B cell (primary cell): ENCODE results near the gene FAM131C.
"Not testable (repeated sequence)": the region's sequence is repeated elsewhere in the genome, so short reads cannot be mapped to it uniquely, and the experiment has no call there.

Source experiments
- CTCF ChIP-seq: fragments of 200-600 bp; IDR thresholded peaks from one replicate; pipeline ENCODE4 v1.8.0; 2022; ENCODE audit warnings: antibody characterized with exemption, mild to moderate bottlenecking
- EZH2 ChIP-seq: IDR thresholded peaks from 2 replicates; pipeline ENCODE4 v1.6.1; 2012; ENCODE audit warnings: borderline replicate concordance, low read depth, mild to moderate bottlenecking, moderate library complexity, low read length; ENCODE audit not compliant: insufficient read depth, poor library complexity, severe bottlenecking

GRCh38 chr1:16062687-16063075, 10.8 kb downstream of the FAM131C start:
- not testable (repeated sequence) for TF ChIP-seq CTCF, EZH2
